Parathyroid adenoma (tissue), 2 donors: ENCODE results near the gene DNAI2.

Source experiments
- H2AFZ ChIP-seq: fragments of 300-600 bp; sonication (generic); one replicate; pipeline ENCODE4 v1.7.0; 2017; ENCODE audit warnings: antibody characterized with exemption, mild to moderate bottlenecking
- H3K27ac ChIP-seq: fragments of 300-600 bp; sonication (generic); one replicate; pipeline ENCODE4 v1.7.0; 2017
- H3K27me3 ChIP-seq: fragments of 300-600 bp; sonication (generic); one replicate; pipeline ENCODE4 v1.7.0; 2017; ENCODE audit warnings: low read length; ENCODE audit not compliant: control insufficient read depth, insufficient read depth
- H3K36me3 ChIP-seq: fragments of 300-600 bp; sonication (generic); one replicate; pipeline ENCODE4 v1.7.0; 2017; ENCODE audit warnings: low read length; ENCODE audit not compliant: control insufficient read depth, insufficient read depth
- H3K4me1 ChIP-seq: fragments of 300-600 bp; sonication (generic); one replicate; pipeline ENCODE4 v1.7.0; 2017; ENCODE audit warnings: control low read depth
- H3K4me2 ChIP-seq: fragments of 300-600 bp; sonication (generic); one replicate; pipeline ENCODE4 v1.7.0; 2017; ENCODE audit warnings: low read length
- H3K4me3 ChIP-seq: fragments of 300-600 bp; sonication (generic); one replicate; pipeline ENCODE4 v1.7.0; 2017; ENCODE audit warnings: low read depth, low read length
- H3K79me2 ChIP-seq: fragments of 300-600 bp; sonication (generic); one replicate; pipeline ENCODE4 v1.7.0; 2017; ENCODE audit warnings: control low read depth
- H3K9ac ChIP-seq: fragments of 300-600 bp; sonication (generic); one replicate; pipeline ENCODE4 v1.7.0; 2017; ENCODE audit warnings: mild to moderate bottlenecking
- H3K9me3 ChIP-seq: fragments of 300-600 bp; sonication (generic); one replicate; pipeline ENCODE4 v1.7.0; 2017; ENCODE audit warnings: low read length; ENCODE audit not compliant: control insufficient read depth
- CTCF ChIP-seq: fragments of 300-600 bp; sonication (generic); IDR thresholded peaks from one replicate; pipeline ENCODE4 v1.7.0; 2017; ENCODE audit warnings: antibody characterized with exemption, mild to moderate bottlenecking
- donor health status: primary hyperparathyroidism.

Gene DNAI2

DNA sequence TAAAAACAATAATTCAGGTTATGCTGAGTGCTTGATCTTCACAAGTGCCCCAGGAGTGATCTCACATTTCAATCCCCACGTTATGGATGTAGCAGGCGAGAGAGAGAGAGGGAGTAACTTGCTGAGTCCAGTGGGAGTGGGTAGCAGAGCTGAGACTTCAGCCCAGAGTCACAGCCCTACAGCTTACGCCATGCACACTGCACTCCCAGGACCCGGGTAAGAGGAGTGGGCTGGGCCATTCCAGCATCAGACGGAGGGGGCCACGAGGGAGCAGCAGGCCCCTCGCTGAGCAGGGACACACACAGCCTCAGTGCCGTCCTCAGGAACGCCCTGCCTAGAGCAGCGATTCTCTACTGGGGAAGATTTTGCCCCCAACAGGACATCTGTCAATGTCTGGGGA is 42.2 kb downstream of the DNAI2 start:
- H2AFZ ChIP-seq: no peak overlapping the region
- H3K4me2 ChIP-seq: no peak overlapping the region
- H3K27me3 ChIP-seq: no peaks in the 10 kb centered on the region
- H3K79me2 ChIP-seq: no peaks in the 10 kb centered on the region
- H3K9me3 ChIP-seq: no peaks in the 10 kb centered on the region
- H3K36me3 ChIP-seq: no peaks in the 10 kb centered on the region
- no peak for TF ChIP-seq CTCF
- H3K27ac ChIP-seq: no peak overlapping the region
- H3K4me1 ChIP-seq: no peaks in the 10 kb centered on the region
- no peak overlapping the region for H3K9ac ChIP-seq
- H3K4me3 ChIP-seq: no peak overlapping the region

- Histone ChIP-seq H2AFZ (no peak overlapping the region), H3K9ac (no peak overlapping the region), H3K36me3 (no peaks in the 10 kb centered on the region), H3K79me2 (no peaks in the 10 kb centered on the region), H3K9me3 (no peaks in the 10 kb centered on the region), H3K27me3 (no peaks in the 10 kb centered on the region), H3K4me1 (no peaks in the 10 kb centered on the region), H3K4me2 (no peak overlapping the region), H3K4me3 (no peak overlapping the region), H3K27ac (peak overlapping the region; percentile 29)
- TF ChIP-seq CTCF: no peak
Measured at GRCh38 chr17:74317071-74317470, 43.0 kb downstream of the DNAI2 start.

GRCh38 chr17:74318391-74318790 is 44.4 kb downstream of the DNAI2 start:
- Histone ChIP-seq H3K4me3 (no peak overlapping the region), H2AFZ (no peak overlapping the region), H3K9me3 (no peaks in the 10 kb centered on the region), H3K4me1 (no peaks in the 10 kb centered on the region), H3K9ac (no peak overlapping the region), H3K27me3 (no peaks in the 10 kb centered on the region), H3K4me2 (no peak overlapping the region), H3K27ac (no peak overlapping the region), H3K79me2 (no peaks in the 10 kb centered on the region), H3K36me3 (no peaks in the 10 kb centered on the region)
- no peak for TF ChIP-seq CTCF

DNA sequence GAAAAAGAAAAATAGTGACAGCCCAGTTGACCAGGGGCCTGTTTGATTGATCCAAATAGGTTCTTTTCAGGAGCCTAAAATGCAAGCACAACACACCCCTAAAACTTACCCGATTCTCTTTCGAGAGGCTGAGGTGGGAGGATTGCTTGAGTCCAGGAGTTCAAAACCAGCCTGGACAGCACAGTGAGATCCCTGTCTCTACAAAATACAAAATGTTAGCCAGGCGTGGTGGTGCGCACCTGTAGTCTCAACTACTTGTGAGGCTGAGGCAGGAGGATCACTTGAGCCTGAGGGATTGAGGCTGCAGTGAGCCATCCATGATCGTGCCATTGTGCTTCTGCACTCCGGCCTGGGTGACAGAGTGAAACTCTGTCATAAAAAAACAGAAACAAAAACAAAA is 50.5 kb downstream of the DNAI2 start:
- Histone ChIP-seq H3K4me2 (no peak overlapping the region), H3K79me2 (no peaks in the 10 kb centered on the region), H3K4me1 (no peaks in the 10 kb centered on the region), H3K4me3 (no peak overlapping the region), H3K27ac (no peak overlapping the region), H3K27me3 (no peaks in the 10 kb centered on the region), H3K36me3 (no peaks in the 10 kb centered on the region), H3K9me3 (no peaks in the 10 kb centered on the region), H2AFZ (no peak overlapping the region), H3K9ac (no peak overlapping the region)
- TF ChIP-seq CTCF: no peak

DNA sequence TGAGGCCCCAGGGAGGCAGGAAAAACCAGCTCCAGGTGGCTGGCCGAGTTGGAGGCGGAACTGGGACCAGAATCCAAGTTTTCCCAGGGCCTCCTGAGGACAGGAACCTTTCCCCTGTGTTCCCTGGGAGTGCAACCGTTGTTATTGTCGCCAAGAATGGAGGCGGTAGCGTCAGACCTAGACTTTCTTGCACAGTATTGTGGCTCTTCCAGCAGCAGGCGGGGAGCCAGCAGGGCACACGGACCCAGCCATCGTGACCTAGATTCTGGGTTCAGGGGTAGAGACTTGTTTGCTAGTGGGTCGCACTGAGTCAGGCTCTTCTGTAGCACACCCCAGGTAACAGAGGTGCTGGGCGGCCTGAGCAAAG is 51.3 kb downstream of the DNAI2 start:
- no peaks in the 10 kb centered on the region for H3K27me3 ChIP-seq
- H3K4me2 ChIP-seq: peak overlapping the region; percentile 66

More for the DNA sequence above, 51.3 kb downstream of the DNAI2 start:
- H3K9ac ChIP-seq: no peak overlapping the region
- no peak for TF ChIP-seq CTCF
- H3K79me2 ChIP-seq: no peaks in the 10 kb centered on the region
- H3K27ac ChIP-seq: peak overlapping the region; percentile 19
- H3K9me3 ChIP-seq: no peaks in the 10 kb centered on the region
- H3K4me1 ChIP-seq: no peaks in the 10 kb centered on the region
- H2AFZ ChIP-seq: peak overlapping the region; percentile 20
- no peak overlapping the region for H3K4me3 ChIP-seq
- no peaks in the 10 kb centered on the region for H3K36me3 ChIP-seq
